NCI-H526 (cell line): Measurements from ENCODE around the gene DGKD.
A peak's percentile ranks its signal among the peaks of the same experiment; 100 is the strongest.

ENCODE experiments used
- DNase-seq, 2 experiments: peaks; one replicate each; lab custom pipeline; 2025; lab: John Stamatoyannopoulos, UW

The DGKD gene

GRCh38 chr2:233428438-233428837 lies 74.1 kb downstream of the DGKD start:
- DNase-seq: no peak

GRCh38 chr2:233429175-233429897 lies 75.0 kb downstream of the DGKD start:
- DNase-seq: no peak

GRCh38 chr2:233430081-233430480 lies 75.8 kb downstream of the DGKD start:
- no peak for DNase-seq

GRCh38 chr2:233430651-233431050 lies 76.4 kb downstream of the DGKD start:
- no peak for DNase-seq

- DNase-seq: no peak
Measured at GRCh38 chr2:233433029-233433428, 78.7 kb downstream of the DGKD start.

- DNase-seq: no peak
Measured at GRCh38 chr2:233433794-233434193, 79.5 kb downstream of the DGKD start.

- no peak for DNase-seq
Measured at GRCh38 chr2:233434666-233435330, 80.5 kb downstream of the DGKD start.

- no peak for DNase-seq
Measured at GRCh38 chr2:233435436-233436190, 81.3 kb downstream of the DGKD start.

- DNase-seq: no peak
Measured at GRCh38 chr2:233436191-233436581, 81.9 kb downstream of the DGKD start.

- no peak for DNase-seq
Measured at GRCh38 chr2:233436691-233437438, 82.6 kb downstream of the DGKD start.

- no peak for DNase-seq
Measured at GRCh38 chr2:233437439-233437955, 83.2 kb downstream of the DGKD start.

GRCh38 chr2:233438573-233439147 lies 84.4 kb downstream of the DGKD start:
- DNase-seq: no peak

GRCh38 chr2:233439191-233439590 lies 84.9 kb downstream of the DGKD start:
- no peak for DNase-seq

GRCh38 chr2:233440314-233440713 lies 86.0 kb downstream of the DGKD start:
- DNase-seq: no peak

- DNase-seq: no peak
Measured at GRCh38 chr2:233440714-233441113, 86.4 kb downstream of the DGKD start.

- DNase-seq: no peak
Measured at GRCh38 chr2:233441161-233442027, 87.1 kb downstream of the DGKD start.

GRCh38 chr2:233442028-233442310 lies 87.7 kb downstream of the DGKD start:
- DNase-seq: no peak

GRCh38 chr2:233443511-233444183 lies 89.4 kb downstream of the DGKD start:
- peak; percentile 49 to 84 for DNase-seq

- DNase-seq: no peak
Measured at GRCh38 chr2:233444501-233444900, 90.2 kb downstream of the DGKD start.

GRCh38 chr2:233445152-233445830 lies 91.0 kb downstream of the DGKD start:
- DNase-seq: no peak
